Stomach smooth muscle (tissue), 2 donors: ENCODE data around the gene FAM47E.

Experiments
- H3K27ac ChIP-seq: one replicate; pipeline ENCODE4 v1.7.0; 2013; ENCODE audit warnings: mild to moderate bottlenecking, low read length, inconsistent platforms
- H3K27me3 ChIP-seq, 2 donors: one replicate each; pipeline ENCODE4 v1.7.0; 2013; ENCODE audit warnings: low read length in 2 of 2; ENCODE audit not compliant: insufficient read depth in 2 of 2, control insufficient read depth in 1 of 2
- H3K36me3 ChIP-seq, 2 donors: one replicate each; pipeline ENCODE4 v1.7.0; 2013; ENCODE audit warnings: low read length in 2 of 2; ENCODE audit not compliant: control insufficient read depth in 2 of 2, insufficient read depth in 2 of 2
- H3K4me1 ChIP-seq: one replicate; pipeline ENCODE4 v1.7.0; 2013; ENCODE audit warnings: low read length; ENCODE audit not compliant: control insufficient read depth, insufficient read depth
- H3K4me3 ChIP-seq, 2 donors: one replicate each; pipeline ENCODE4 v1.7.0; 2013; ENCODE audit warnings: low read length in 2 of 2
- H3K9ac ChIP-seq, 2 donors: one replicate each; pipeline ENCODE4 v1.7.0; 2013; ENCODE audit warnings: low read length in 2 of 2, mild to moderate bottlenecking in 1 of 2
- H3K9me3 ChIP-seq, 2 donors: one replicate each; pipeline ENCODE4 v1.7.0; 2013; ENCODE audit warnings: low read length in 2 of 2; ENCODE audit not compliant: control insufficient read depth in 2 of 2
- donor health status: healthy.
- donor health status: Pancreatic carcinoma.

The FAM47E gene

DNA sequence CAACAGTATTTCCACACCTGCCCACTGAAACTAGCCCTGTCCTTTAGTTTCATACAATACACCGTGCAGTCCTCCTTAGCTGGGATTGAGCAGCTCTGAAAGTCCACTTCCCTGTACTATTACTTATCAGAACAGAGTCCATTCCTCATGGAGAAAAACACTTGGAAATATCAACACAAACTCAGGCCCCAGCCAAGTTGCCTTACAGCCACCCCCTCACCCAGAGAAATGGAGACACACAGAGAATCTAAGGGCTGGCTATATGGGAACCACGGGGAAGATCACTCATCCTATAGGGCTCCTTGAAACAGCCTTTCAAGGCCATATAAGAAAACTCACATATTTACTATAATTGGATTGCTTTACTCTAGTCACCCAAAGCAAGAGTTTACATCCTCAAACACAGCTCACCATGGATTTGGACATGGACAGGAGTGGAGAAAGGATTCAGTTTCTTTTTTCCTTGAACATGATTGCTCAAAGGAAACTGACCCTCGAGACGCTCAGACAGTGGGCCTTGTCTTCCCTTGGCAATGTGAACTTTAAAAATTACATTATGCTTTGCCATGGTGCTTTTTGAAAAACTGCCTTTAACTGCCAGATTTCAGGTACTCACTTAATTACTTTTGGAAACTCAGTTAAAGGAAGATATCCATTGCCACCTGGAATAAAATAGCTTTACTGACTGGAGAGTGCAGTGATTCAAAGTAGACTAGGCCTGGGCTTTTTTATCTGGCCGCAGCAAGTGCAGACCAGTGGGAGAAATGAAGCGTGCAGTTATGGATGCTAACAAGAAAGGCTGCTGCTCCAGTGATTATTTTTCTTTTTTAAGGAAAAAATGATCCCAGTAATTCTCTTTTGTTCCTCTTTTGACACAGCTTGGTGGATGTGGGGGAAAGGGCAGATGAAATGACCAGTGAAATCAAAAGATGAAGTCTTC lies 39.5 kb upstream of the FAM47E start:
- peaks cover 48% of the 10 kb centered on the region for H3K4me1 ChIP-seq
- H3K4me3 ChIP-seq, result peak overlapping the region; percentile 92 to 96
- peak overlapping the region; percentile 97 for H3K27ac ChIP-seq
- peak overlapping the region; percentile 92 to 100 for H3K9ac ChIP-seq
- peaks cover 0 to 2% of the 10 kb centered on the region in 2 donors for H3K36me3 ChIP-seq
- no peaks in the 10 kb centered on the region for H3K27me3 ChIP-seq
- H3K9me3 ChIP-seq, result no peaks in the 10 kb centered on the region

DNA sequence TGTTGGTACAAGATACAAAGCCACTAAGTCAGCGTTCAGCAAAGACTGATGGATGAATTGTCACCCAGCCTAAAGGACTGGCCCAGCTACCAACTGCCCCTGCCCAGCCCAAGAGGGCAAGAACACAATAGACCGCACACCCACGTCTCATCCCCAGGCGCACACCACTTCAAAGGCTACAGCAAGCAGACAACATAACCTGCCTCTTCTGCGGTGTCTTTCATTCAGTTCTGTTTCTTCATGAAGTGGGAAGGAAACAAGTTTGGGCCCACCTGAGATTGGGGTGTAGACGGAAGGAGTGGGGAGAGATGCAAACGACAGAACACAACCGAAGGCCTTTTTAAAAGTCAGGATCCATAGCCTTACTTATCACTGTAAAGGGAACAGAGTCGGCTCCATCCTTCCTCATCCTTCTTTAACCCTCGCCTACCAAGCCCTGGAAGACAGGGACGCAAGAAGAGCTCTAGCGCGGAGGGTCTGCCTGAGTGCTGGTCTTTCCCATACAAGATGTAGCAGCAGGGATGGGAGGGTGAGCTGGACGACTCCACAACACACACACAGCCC lies 38.6 kb upstream of the FAM47E start:
- Histone ChIP-seq H3K36me3 (peaks cover 0 to 2% of the 10 kb centered on the region in 2 donors), H3K9ac (peak overlapping the region; percentile 92 to 100), H3K4me1 (peaks cover 47% of the 10 kb centered on the region), H3K4me3 (peak overlapping the region; percentile 92 to 96), H3K27me3 (no peaks in the 10 kb centered on the region), H3K27ac (peak overlapping the region; percentile 97), H3K9me3 (no peaks in the 10 kb centered on the region)

- peaks cover 40% of the 10 kb centered on the region for H3K4me1 ChIP-seq
Measured at GRCh38 chr4:76213415-76214176, 37.9 kb upstream of the FAM47E start, which contains the start of gene SCARB2. SCARB2 (minus strand) TSS chr4:76213824; CDS start chr4:76213543, 281 bp downstream.

DNA sequence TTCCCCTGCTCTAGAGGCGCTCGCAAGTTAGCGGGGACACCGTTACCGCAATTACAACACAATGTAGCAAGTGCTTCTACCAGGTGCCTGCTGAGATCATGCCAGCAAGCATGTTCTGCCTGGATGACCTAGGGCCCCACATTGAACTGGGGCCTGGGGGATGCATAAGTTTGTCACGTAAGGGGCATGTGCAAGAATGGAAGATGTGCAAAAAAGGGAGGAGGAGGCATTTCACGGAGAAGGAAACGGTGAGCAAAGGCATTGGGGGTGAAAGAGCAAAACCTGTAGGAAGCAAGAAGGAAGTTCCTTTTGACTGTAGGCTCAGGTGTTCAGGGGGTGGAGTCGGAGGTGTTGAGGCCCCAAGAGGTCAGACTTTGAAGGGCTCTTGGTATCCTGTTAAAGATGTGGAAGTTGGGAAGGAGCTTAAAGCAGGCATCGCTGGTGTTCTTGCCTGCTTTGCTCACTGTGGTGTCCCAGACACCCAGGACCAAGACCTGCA lies 37.3 kb upstream of the FAM47E start:
- Histone ChIP-seq H3K27ac (peak overlapping the region; percentile 97), H3K9me3 (no peaks in the 10 kb centered on the region), H3K36me3 (peaks cover 0 to 2% of the 10 kb centered on the region in 2 donors), H3K27me3 (no peaks in the 10 kb centered on the region), H3K4me1 (peaks cover 34% of the 10 kb centered on the region), H3K4me3 (peak overlapping the region; percentile 92 to 96), H3K9ac (peak overlapping the region; percentile 92 to 100)

More at GRCh38 chr4:76213415-76214176, 37.9 kb upstream of the FAM47E start, which contains the start of gene SCARB2:
- peaks cover 0 to 2% of the 10 kb centered on the region in 2 donors for H3K36me3 ChIP-seq
- H3K27ac ChIP-seq, result peak within 1 kb of the TSS; percentile 97
- H3K4me3 ChIP-seq, result peak within 1 kb of the TSS; percentile 92 to 96
- H3K27me3 ChIP-seq, result no peaks in the 10 kb centered on the region
- peak within 1 kb of the TSS; percentile 92 to 100 for H3K9ac ChIP-seq
- no peaks in the 10 kb centered on the region for H3K9me3 ChIP-seq

- H3K27me3 ChIP-seq, result no peaks in the 10 kb centered on the region
- peak overlapping the region in 1 of 2 donors; percentile 96 for H3K4me3 ChIP-seq
- peak overlapping the region; percentile 97 for H3K27ac ChIP-seq
- no peak overlapping the region for H3K9ac ChIP-seq
- H3K36me3 ChIP-seq, result no peaks in the 10 kb centered on the region
- peaks cover 25% of the 10 kb centered on the region for H3K4me1 ChIP-seq
- H3K9me3 ChIP-seq, result no peaks in the 10 kb centered on the region
Measured at GRCh38 chr4:76215077-76215476, 36.4 kb upstream of the FAM47E start.

- no peak overlapping the region for H3K9ac ChIP-seq
- no peak overlapping the region for H3K27ac ChIP-seq
- H3K4me1 ChIP-seq, result peaks cover 17% of the 10 kb centered on the region
Measured at GRCh38 chr4:76216524-76216923, 35.0 kb upstream of the FAM47E start.

DNA sequence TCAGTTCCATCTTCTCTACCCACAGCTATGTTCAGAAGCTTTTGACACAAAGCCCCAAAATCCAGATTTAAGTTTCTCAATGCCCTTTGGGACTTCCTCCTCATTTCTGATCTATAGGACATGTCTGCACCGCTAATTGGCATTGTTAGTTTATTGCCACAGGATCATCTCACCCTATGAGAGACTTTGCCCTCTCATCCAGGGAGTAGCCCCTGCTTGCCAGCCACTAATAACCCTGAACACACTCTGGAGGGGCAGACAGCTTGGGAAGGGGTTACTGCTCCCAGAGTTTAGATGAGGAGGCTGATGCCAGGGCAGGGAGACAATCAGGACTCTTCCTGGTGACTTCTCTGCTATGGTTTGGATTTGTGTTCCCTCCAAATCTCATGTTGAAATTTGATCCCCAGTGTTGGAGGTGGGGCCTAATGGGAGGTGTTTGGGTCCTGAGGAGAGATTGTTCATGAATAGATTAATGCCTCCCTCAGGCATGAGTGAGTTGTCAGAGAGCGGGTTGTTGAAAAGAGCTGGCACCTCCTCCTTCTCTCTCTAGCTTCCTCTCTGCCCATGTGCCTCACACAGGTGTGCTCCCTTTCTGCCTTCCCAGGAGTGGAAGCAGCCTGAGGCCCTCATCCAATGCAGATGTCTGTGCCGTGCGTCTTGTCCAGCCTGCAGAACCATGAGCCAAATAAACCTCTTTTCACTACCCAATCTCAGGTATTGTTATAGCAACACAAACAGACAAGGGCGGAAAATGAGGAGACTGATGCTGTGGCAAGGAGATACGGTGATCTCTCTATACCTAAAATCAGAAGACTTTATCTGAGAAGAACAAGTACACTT lies 34.3 kb upstream of the FAM47E start:
- H3K27me3 ChIP-seq, result no peaks in the 10 kb centered on the region
- no peaks in the 10 kb centered on the region for H3K36me3 ChIP-seq
- H3K27ac ChIP-seq, result no peak overlapping the region
- H3K9ac ChIP-seq, result no peak overlapping the region
- no peaks in the 10 kb centered on the region for H3K9me3 ChIP-seq
- peaks cover 11% of the 10 kb centered on the region for H3K4me1 ChIP-seq
- no peak overlapping the region for H3K4me3 ChIP-seq

More at GRCh38 chr4:76216524-76216923, 35.0 kb upstream of the FAM47E start:
- Histone ChIP-seq H3K4me3 (no peak overlapping the region), H3K36me3 (no peaks in the 10 kb centered on the region), H3K9me3 (no peaks in the 10 kb centered on the region), H3K27me3 (no peaks in the 10 kb centered on the region)

DNA sequence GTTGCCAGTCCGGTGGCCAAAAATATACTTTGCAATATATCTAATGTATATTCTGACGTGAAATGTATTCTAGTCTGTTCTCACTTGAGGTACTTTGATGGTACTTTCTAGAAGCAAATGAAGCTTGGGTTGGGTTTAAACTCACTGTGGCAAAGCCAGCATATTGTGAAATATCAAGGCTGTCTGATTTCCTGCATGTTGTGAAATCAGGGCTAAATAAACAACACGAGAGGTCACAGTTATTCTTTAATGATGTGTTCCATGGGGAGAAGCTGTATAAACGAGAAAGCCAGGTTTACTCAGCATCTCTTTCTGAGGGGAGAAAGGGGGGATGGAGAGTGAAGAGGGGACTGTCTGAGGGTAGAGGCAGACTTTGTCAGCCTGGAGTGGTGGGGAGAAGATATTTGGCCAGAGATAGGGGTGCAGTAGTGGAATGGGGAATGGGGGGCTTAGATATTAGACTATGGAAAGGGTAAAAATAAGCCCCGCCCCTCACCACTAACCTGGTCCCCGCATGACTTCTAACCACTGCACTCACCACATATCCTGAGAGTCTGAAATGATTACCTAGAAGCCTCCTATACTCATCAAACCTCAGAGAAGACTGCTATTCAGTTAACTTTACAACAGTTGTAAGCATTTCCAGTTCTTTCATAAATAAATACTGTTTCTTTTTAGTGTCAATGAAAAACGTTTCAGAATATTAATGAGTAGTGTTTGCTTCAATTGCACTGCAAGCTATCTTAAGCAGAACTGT lies 32.0 kb upstream of the FAM47E start:
- no peak overlapping the region for H3K4me3 ChIP-seq
- H3K9ac ChIP-seq, result no peak overlapping the region
- no peaks in the 10 kb centered on the region for H3K27me3 ChIP-seq
- no peaks in the 10 kb centered on the region for H3K36me3 ChIP-seq
- H3K4me1 ChIP-seq, result peaks cover 5% of the 10 kb centered on the region
- no peaks in the 10 kb centered on the region for H3K9me3 ChIP-seq
- no peak overlapping the region for H3K27ac ChIP-seq

- Histone ChIP-seq H3K9me3 (no peaks in the 10 kb centered on the region), H3K4me1 (no peaks in the 10 kb centered on the region), H3K27ac (no peak overlapping the region), H3K36me3 (no peaks in the 10 kb centered on the region), H3K9ac (no peak overlapping the region), H3K27me3 (no peaks in the 10 kb centered on the region), H3K4me3 (no peak overlapping the region)
Measured at GRCh38 chr4:76224171-76224570, 27.4 kb upstream of the FAM47E start.
